ENCODE data around the gene KIF3A. TPM values are rescaled to one million over a fixed set of nuclear protein-coding genes. Genes with fewer than 3 reads are reported as not detected.

Gene KIF3A
- polyA plus RNA-seq, 1 of the 3 experiments (the other 2 are of a cell fraction) = 5.1 TPM

DNA sequence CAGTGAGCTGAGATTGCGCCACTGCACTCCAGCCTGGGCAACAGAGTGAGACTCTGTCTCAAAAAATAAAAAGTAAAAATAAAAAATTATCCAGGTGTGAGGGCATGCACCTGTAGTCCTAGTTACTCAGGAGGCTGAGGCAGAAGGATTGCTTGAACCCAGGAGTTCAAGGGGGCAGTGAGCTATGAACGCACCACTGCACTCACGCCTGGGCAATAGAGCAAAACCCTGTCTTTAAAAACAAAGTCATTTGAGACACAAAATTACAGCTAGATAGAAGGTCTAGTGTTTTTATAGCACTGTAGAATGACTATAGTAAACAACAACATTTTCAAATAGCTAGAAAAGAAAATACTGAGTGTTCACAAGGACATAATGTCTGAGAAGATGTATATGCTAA, 47.2 kb downstream of the KIF3A start:
- Histone ChIP-seq H3K9ac (no peak overlapping the region), H3K9me2 (no peaks in the 10 kb centered on the region), H2AFZ (ENCODE audit: low read depth) (no peak overlapping the region), H3K4me2 (no peak overlapping the region), H3K4me3 (ENCODE audit: low read depth in 2 of 2, low read length in 1 of 2) (no peak overlapping the region), H3K27me3 (ENCODE audit: insufficient read depth) (no peaks in the 10 kb centered on the region), H3K79me2 (ENCODE audit: insufficient read depth) (no peaks in the 10 kb centered on the region), H3F3A (replicated peaks; ENCODE audit: insufficient read depth) (no peaks in the 10 kb centered on the region), H3K9me3 (no peaks in the 10 kb centered on the region), H3K36me3 (replicated peaks in 1 of 2; ENCODE audit: control insufficient read depth in 1 of 2, insufficient read depth in 2 of 2, low read length in 1 of 2) (peaks cover 0 to 7% of the 10 kb centered on the region in 2 experiments), H3K27ac (ENCODE audit: low read depth in 2 of 2, low read length in 1 of 2) (no peak overlapping the region), H4K20me1 (ENCODE audit: insufficient read depth) (no peaks in the 10 kb centered on the region), H3K4me1 (ENCODE audit: control insufficient read depth in 1 of 2, insufficient read depth in 2 of 2, low read depth in 1 of 2, low read length in 1 of 2) (no peaks in the 10 kb centered on the region)
- DNase-seq = no peak
- POLR2A ChIA-PET = no interaction called here
- no peak for TF ChIP-seq MEF2A (IDR thresholded peaks at IDR 0.05; ENCODE audit: borderline replicate concordance, low read depth)
- no peak for TF ChIP-seq NRF1 (IDR thresholded peaks at IDR 0.05; ENCODE audit: low read depth, low read length)
- TF ChIP-seq, protein P1, sequence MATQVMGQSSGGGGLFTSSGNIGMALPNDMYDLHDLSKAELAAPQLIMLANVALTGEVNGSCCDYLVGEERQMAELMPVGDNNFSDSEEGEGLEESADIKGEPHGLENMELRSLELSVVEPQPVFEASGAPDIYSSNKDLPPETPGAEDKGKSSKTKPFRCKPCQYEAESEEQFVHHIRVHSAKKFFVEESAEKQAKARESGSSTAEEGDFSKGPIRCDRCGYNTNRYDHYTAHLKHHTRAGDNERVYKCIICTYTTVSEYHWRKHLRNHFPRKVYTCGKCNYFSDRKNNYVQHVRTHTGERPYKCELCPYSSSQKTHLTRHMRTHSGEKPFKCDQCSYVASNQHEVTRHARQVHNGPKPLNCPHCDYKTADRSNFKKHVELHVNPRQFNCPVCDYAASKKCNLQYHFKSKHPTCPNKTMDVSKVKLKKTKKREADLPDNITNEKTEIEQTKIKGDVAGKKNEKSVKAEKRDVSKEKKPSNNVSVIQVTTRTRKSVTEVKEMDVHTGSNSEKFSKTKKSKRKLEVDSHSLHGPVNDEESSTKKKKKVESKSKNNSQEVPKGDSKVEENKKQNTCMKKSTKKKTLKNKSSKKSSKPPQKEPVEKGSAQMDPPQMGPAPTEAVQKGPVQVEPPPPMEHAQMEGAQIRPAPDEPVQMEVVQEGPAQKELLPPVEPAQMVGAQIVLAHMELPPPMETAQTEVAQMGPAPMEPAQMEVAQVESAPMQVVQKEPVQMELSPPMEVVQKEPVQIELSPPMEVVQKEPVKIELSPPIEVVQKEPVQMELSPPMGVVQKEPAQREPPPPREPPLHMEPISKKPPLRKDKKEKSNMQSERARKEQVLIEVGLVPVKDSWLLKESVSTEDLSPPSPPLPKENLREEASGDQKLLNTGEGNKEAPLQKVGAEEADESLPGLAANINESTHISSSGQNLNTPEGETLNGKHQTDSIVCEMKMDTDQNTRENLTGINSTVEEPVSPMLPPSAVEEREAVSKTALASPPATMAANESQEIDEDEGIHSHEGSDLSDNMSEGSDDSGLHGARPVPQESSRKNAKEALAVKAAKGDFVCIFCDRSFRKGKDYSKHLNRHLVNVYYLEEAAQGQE (IDR thresholded peaks at IDR 0.05; ENCODE audit: low read depth, low read length) = no peak
- TF ChIP-seq YY1 (IDR thresholded peaks at IDR 0.05; ENCODE audit: low read depth) = no peak
- TF ChIP-seq TCF12 (IDR thresholded peaks at IDR 0.05) = no peak
- no peak for TF ChIP-seq SMC3 (IDR thresholded peaks at IDR 0.05; ENCODE audit: low read depth, low read length)
- CTCF ChIA-PET = interaction anchor here (1.4 kb wide), 1 partner anchor 13 kb away, joined by 4 read pairs; no protein-coding TSS in a partner anchor
- WGBS (ENCODE audit: low lambda C conversion rate) = 95% methylated on average over 3 of the region's 3 CpGs

DNA sequence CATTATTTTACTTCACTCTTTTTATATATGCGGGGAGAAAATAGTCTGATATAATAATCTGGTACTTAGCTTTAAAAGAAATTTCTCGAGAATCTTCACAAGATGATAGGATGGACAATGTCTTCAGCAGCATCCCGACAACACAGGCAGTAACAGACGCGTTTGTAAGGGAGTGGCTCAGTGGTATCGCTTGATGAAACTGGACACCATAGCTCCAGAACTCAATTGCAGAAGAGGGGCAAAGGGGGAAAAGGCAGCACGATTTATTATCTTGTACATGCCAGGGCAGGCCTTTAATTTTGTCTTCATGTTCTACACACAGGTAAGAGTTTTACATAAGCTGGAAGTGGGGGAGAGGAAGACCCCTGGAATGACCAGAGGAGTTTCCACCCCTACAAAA, 47.8 kb downstream of the KIF3A start:
- CTCF ChIA-PET = interaction anchor here (1.0 to 1.4 kb wide), 2 partner anchors 13 to 163 kb away, joined by 4 read pairs; no protein-coding TSS in a partner anchor
- H3K4me3 ChIP-seq (ENCODE audit: low read depth in 2 of 2, low read length in 1 of 2) = no peak overlapping the region
- no peaks in the 10 kb centered on the region for H3F3A ChIP-seq (replicated peaks; ENCODE audit: insufficient read depth)
- no peaks in the 10 kb centered on the region for H3K9me2 ChIP-seq
- H3K79me2 ChIP-seq (ENCODE audit: insufficient read depth) = no peaks in the 10 kb centered on the region
- no peak overlapping the region for H3K27ac ChIP-seq (ENCODE audit: low read depth in 2 of 2, low read length in 1 of 2)
- H3K36me3 ChIP-seq (replicated peaks in 1 of 2; ENCODE audit: control insufficient read depth in 1 of 2, insufficient read depth in 2 of 2, low read length in 1 of 2) = peaks cover 0 to 7% of the 10 kb centered on the region in 2 experiments
- H4K20me1 ChIP-seq (ENCODE audit: insufficient read depth) = no peaks in the 10 kb centered on the region
- no peak overlapping the region for H3K4me2 ChIP-seq
- H3K9me3 ChIP-seq = no peaks in the 10 kb centered on the region
- no peaks in the 10 kb centered on the region for H3K27me3 ChIP-seq (ENCODE audit: insufficient read depth)
- no peak overlapping the region for H2AFZ ChIP-seq (ENCODE audit: low read depth)
- H3K4me1 ChIP-seq (ENCODE audit: control insufficient read depth in 1 of 2, insufficient read depth in 2 of 2, low read depth in 1 of 2, low read length in 1 of 2) = no peaks in the 10 kb centered on the region
- DNase-seq = no peak
- WGBS (ENCODE audit: low lambda C conversion rate) = 90% methylated on average over 7 of the region's 7 CpGs
- no peak overlapping the region for H3K9ac ChIP-seq
- POLR2A ChIA-PET = no interaction called here
- TF ChIP-seq TEAD4 (IDR thresholded peaks at IDR 0.05; ENCODE audit: borderline replicate concordance, insufficient read depth) (no peak), GABPA (IDR thresholded peaks at IDR 0.05; ENCODE audit: low read depth) (no peak), MEF2A (IDR thresholded peaks at IDR 0.05; ENCODE audit: borderline replicate concordance, low read depth) (no peak), JUND (IDR thresholded peaks at IDR 0.05) (no peak), NRF1 (IDR thresholded peaks at IDR 0.05; ENCODE audit: low read depth, low read length) (no peak), TCF12 (IDR thresholded peaks at IDR 0.05) (no peak), FOSL2 (IDR thresholded peaks at IDR 0.05; ENCODE audit: borderline replicate concordance, low read depth) (no peak), ELF1 (IDR thresholded peaks at IDR 0.05) (no peak), RFX5 (IDR thresholded peaks at IDR 0.05; ENCODE audit: low read length) (no peak), TAF1 (IDR thresholded peaks at IDR 0.05; ENCODE audit: borderline replicate concordance, low read depth, low read length) (no peak), RAD21 (IDR thresholded peaks at IDR 0.05; ENCODE audit: low read length) (no peak)
- TF ChIP-seq, protein P1 (IDR thresholded peaks at IDR 0.05; ENCODE audit: low read depth, low read length) = no peak
- TF ChIP-seq, protein P2, sequence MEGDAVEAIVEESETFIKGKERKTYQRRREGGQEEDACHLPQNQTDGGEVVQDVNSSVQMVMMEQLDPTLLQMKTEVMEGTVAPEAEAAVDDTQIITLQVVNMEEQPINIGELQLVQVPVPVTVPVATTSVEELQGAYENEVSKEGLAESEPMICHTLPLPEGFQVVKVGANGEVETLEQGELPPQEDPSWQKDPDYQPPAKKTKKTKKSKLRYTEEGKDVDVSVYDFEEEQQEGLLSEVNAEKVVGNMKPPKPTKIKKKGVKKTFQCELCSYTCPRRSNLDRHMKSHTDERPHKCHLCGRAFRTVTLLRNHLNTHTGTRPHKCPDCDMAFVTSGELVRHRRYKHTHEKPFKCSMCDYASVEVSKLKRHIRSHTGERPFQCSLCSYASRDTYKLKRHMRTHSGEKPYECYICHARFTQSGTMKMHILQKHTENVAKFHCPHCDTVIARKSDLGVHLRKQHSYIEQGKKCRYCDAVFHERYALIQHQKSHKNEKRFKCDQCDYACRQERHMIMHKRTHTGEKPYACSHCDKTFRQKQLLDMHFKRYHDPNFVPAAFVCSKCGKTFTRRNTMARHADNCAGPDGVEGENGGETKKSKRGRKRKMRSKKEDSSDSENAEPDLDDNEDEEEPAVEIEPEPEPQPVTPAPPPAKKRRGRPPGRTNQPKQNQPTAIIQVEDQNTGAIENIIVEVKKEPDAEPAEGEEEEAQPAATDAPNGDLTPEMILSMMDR (IDR thresholded peaks at IDR 0.05) = no peak
- TF ChIP-seq, protein P3, sequence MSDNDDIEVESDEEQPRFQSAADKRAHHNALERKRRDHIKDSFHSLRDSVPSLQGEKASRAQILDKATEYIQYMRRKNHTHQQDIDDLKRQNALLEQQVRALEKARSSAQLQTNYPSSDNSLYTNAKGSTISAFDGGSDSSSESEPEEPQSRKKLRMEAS (IDR thresholded peaks at IDR 0.05; ENCODE audit: low read depth) = no peak
- TF ChIP-seq, protein P4, sequence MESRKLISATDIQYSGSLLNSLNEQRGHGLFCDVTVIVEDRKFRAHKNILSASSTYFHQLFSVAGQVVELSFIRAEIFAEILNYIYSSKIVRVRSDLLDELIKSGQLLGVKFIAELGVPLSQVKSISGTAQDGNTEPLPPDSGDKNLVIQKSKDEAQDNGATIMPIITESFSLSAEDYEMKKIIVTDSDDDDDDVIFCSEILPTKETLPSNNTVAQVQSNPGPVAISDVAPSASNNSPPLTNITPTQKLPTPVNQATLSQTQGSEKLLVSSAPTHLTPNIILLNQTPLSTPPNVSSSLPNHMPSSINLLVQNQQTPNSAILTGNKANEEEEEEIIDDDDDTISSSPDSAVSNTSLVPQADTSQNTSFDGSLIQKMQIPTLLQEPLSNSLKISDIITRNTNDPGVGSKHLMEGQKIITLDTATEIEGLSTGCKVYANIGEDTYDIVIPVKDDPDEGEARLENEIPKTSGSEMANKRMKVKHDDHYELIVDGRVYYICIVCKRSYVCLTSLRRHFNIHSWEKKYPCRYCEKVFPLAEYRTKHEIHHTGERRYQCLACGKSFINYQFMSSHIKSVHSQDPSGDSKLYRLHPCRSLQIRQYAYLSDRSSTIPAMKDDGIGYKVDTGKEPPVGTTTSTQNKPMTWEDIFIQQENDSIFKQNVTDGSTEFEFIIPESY (IDR thresholded peaks at IDR 0.05; ENCODE audit: borderline replicate concordance, low read depth) = no peak

Measured in SK-N-SH (cell line).